H1 (cell line): ENCODE measurements around the gene PLAA. TPM values are rescaled to one million over a fixed set of nuclear protein-coding genes. Genes with fewer than 3 reads are reported as not detected.

ENCODE experiments used
- CTCF ChIA-PET: fragments of 300-600 bp; sonication (Branson Sonifier 250); formaldehyde crosslinking; loops from one replicate; lab custom pipeline; 2021; ENCODE audit not compliant: partially characterized antibody; lab: Charles Lee
- POLR2A ChIA-PET: fragments of 300-600 bp; sonication (Branson Sonifier 250); formaldehyde crosslinking; loops from one replicate; lab custom pipeline; 2021; ENCODE audit warnings: inconsistent platforms; ENCODE audit not compliant: partially characterized antibody; lab: Charles Lee
- DNase-seq, 2 experiments: peaks; one replicate each; pipeline versions ENCODE4 v3.0.0 to v3.0.0-alpha.2; 2010 to 2022; ENCODE audit warnings: low spot score in 2 of 2, low read depth in 1 of 2, mixed read lengths in 1 of 2
- FAIRE-seq: peaks from 2 replicates; lab custom pipeline; 2011; peaks lifted over from hg19 to GRCh38; lab: Jason Lieb, UNC
- H2AFZ ChIP-seq: 2 replicates; pipeline ENCODE4 v1.8.1; 2012; ENCODE audit warnings: low read length, inconsistent platforms
- H2AK5ac ChIP-seq: 2 replicates; pipeline ENCODE4 v1.6.1; 2013; ENCODE audit warnings: low read depth, low read length
- H2BK120ac ChIP-seq: replicated peaks from 2 replicates; pipeline ENCODE3; 2013; ENCODE audit warnings: low read depth, low read length, inconsistent platforms
- H2BK12ac ChIP-seq: 2 replicates; pipeline ENCODE4 v1.6.1; 2013; ENCODE audit warnings: low read depth, low read length
- H2BK15ac ChIP-seq: 2 replicates; pipeline ENCODE4 v1.6.1; 2013; ENCODE audit warnings: low read length
- H2BK20ac ChIP-seq: 2 replicates; pipeline ENCODE4 v1.6.1; 2013; ENCODE audit warnings: low read length
- H2BK5ac ChIP-seq: 2 replicates; pipeline ENCODE4 v1.6.1; 2013; ENCODE audit warnings: low read depth, low read length
- H3K14ac ChIP-seq: 2 replicates; pipeline ENCODE4 v1.6.1; 2013; ENCODE audit warnings: inconsistent platforms; ENCODE audit not compliant: insufficient read length
- H3K18ac ChIP-seq: 2 replicates; pipeline ENCODE4 v1.6.1; 2013; ENCODE audit warnings: low read length; ENCODE audit errors: extremely low read depth
- H3K23ac ChIP-seq: 2 replicates; pipeline ENCODE4 v1.6.1; 2013; ENCODE audit warnings: inconsistent platforms; ENCODE audit not compliant: insufficient read length
- H3K23me2 ChIP-seq: 2 replicates; pipeline ENCODE4 v1.6.1; 2013; ENCODE audit warnings: low read depth, low read length
- H3K27ac ChIP-seq: 2 replicates; pipeline ENCODE4 v1.6.1; 2011; ENCODE audit warnings: low read depth, low read length, inconsistent platforms
- H3K27me3 ChIP-seq, 4 experiments: replicated peaks in 1 of 4; 1 replicate in 1 of 4; 2 replicates in 3 of 4; pipeline versions ENCODE4 v1.6.1 to v1.8.1; 2011 to 2013; ENCODE audit warnings: low read length in 3 of 4, mild to moderate bottlenecking in 3 of 4, inconsistent platforms in 2 of 4, mixed read lengths in 2 of 4, moderate library complexity in 1 of 4; ENCODE audit not compliant: control insufficient read depth in 3 of 4, insufficient read depth in 3 of 4; ENCODE audit errors: extremely low read depth in 1 of 4
- H3K36me3 ChIP-seq, 4 experiments: 2 replicates each; pipeline versions ENCODE4 v1.6.1 to v1.8.1; 2011 to 2013; ENCODE audit warnings: mild to moderate bottlenecking in 4 of 4, low read length in 3 of 4, moderate library complexity in 2 of 4, control low read depth in 1 of 4, inconsistent platforms in 1 of 4; ENCODE audit not compliant: insufficient read depth in 4 of 4, control insufficient read depth in 2 of 4
- H3K4ac ChIP-seq: replicated peaks from 2 replicates; pipeline ENCODE3; 2013; ENCODE audit warnings: low read length, low read depth, mixed read lengths, inconsistent platforms; ENCODE audit not compliant: insufficient read length
- H3K4me1 ChIP-seq, 4 experiments: replicated peaks in 1 of 4; 1 replicate in 1 of 4; 2 replicates in 3 of 4; pipeline versions ENCODE4 v1.6.1 to v1.8.1; 2011 to 2013; ENCODE audit warnings: low read length in 3 of 4, inconsistent platforms in 2 of 4, mixed read lengths in 1 of 4; ENCODE audit not compliant: insufficient read depth in 4 of 4, control insufficient read depth in 3 of 4
- H3K4me2 ChIP-seq, 2 experiments: 2 replicates each; pipeline versions ENCODE4 v1.6.1 to v1.8.1; 2011 to 2013; ENCODE audit warnings: low read depth in 2 of 2, low read length in 2 of 2, control low read depth in 1 of 2, inconsistent platforms in 1 of 2, mild to moderate bottlenecking in 1 of 2; ENCODE audit not compliant: insufficient read depth in 1 of 2
- H3K4me3 ChIP-seq, 4 experiments: fragments of 200-600, 300-600 bp in 1 of 4; sonication (generic), shearing (Covaris generic), sonication (Bioruptor Twin) in 1 of 4; 2 replicates each; pipeline versions ENCODE4 v1.5.1 to v1.8.1; 2011 to 2016; ENCODE audit warnings: low read length in 4 of 4, low read depth in 3 of 4, control low read depth in 2 of 4, inconsistent platforms in 2 of 4, mild to moderate bottlenecking in 2 of 4, mixed read lengths in 1 of 4, moderate library complexity in 1 of 4; ENCODE audit not compliant: insufficient read depth in 2 of 4; ENCODE audit errors: extremely low read depth in 1 of 4
- H3K56ac ChIP-seq: replicated peaks from 2 replicates; pipeline ENCODE3; 2013; ENCODE audit warnings: low read depth, mild to moderate bottlenecking, mixed read lengths, low read length, inconsistent platforms; ENCODE audit not compliant: insufficient read length
- H3K79me1 ChIP-seq: 2 replicates; pipeline ENCODE4 v1.6.1; 2013; ENCODE audit warnings: low read depth, low read length, control low read depth
- H3K79me2 ChIP-seq, 2 experiments: 2 replicates each; pipeline versions ENCODE4 v1.6.1 to v1.8.1; 2012 to 2013; ENCODE audit warnings: low read length in 2 of 2, mild to moderate bottlenecking in 2 of 2, inconsistent platforms in 1 of 2; ENCODE audit not compliant: insufficient read depth in 2 of 2, control insufficient read depth in 1 of 2
- H3K9ac ChIP-seq, 4 experiments: replicated peaks in 1 of 4; 1 replicate in 1 of 4; 2 replicates in 3 of 4; pipeline versions ENCODE4 v1.6.1 to v1.8.1; 2011 to 2013; ENCODE audit warnings: low read depth in 3 of 4, low read length in 3 of 4, control low read depth in 2 of 4, mild to moderate bottlenecking in 2 of 4, moderate library complexity in 2 of 4, inconsistent platforms in 1 of 4; ENCODE audit errors: extremely low read depth in 1 of 4
- H3K9me3 ChIP-seq, 2 experiments: 2 replicates each; pipeline versions ENCODE4 v1.6.1 to v1.8.1; 2012 to 2013; ENCODE audit warnings: mild to moderate bottlenecking in 2 of 2, moderate library complexity in 2 of 2, control low read depth in 1 of 2, inconsistent platforms in 1 of 2, low read depth in 1 of 2, low read length in 1 of 2, mixed read lengths in 1 of 2; ENCODE audit not compliant: insufficient read depth in 2 of 2
- H4K20me1 ChIP-seq, 2 experiments: replicated peaks in 1 of 2; 2 replicates each; pipeline versions ENCODE3 to v1.8.1; 2011 to 2013; ENCODE audit warnings: inconsistent platforms in 2 of 2, low read length in 2 of 2, mild to moderate bottlenecking in 1 of 2; ENCODE audit not compliant: insufficient read depth in 2 of 2, control insufficient read depth in 1 of 2
- H4K5ac ChIP-seq: 2 replicates; pipeline ENCODE4 v1.6.1; 2013; ENCODE audit warnings: low read length, low read depth, mixed read lengths, inconsistent platforms; ENCODE audit not compliant: insufficient read length
- H4K8ac ChIP-seq: 2 replicates; pipeline ENCODE4 v1.8.0; 2013; ENCODE audit warnings: mild to moderate bottlenecking, moderate library complexity, low read length, inconsistent platforms; ENCODE audit not compliant: insufficient read depth; ENCODE audit errors: extremely low read depth
- H4K91ac ChIP-seq: replicated peaks from 2 replicates; pipeline ENCODE3; 2013; ENCODE audit warnings: low read length, mixed read lengths, inconsistent platforms; ENCODE audit not compliant: insufficient read length
- CBX8 ChIP-seq: fragments of 300-800, 300-1000 bp; sonication (generic); IDR thresholded peaks from 2 replicates; pipeline ENCODE4 v1.7.1; 2016; ENCODE audit warnings: low read depth, low read length, borderline replicate concordance
- CHD2 ChIP-seq: IDR thresholded peaks from 2 replicates; pipeline ENCODE4 v1.6.1; 2012; ENCODE audit warnings: low read length, improper control_type of control experiment
- FOSL1 ChIP-seq: IDR thresholded peaks from 2 replicates; pipeline ENCODE4 v1.6.1; 2011; ENCODE audit warnings: mild to moderate bottlenecking, low read depth, low read length, moderate library complexity; ENCODE audit not compliant: insufficient read depth
- MAFK ChIP-seq: IDR thresholded peaks from 2 replicates; pipeline ENCODE4 v1.6.1; 2012; ENCODE audit warnings: low read depth, mild to moderate bottlenecking, improper control_type of control experiment, low read length
- PHF8 ChIP-seq: fragments of 200-600 bp; sonication (generic); conservative IDR thresholded peaks from 2 replicates; pipeline ENCODE4 v1.7.1; 2012; ENCODE audit warnings: low read depth, mild to moderate bottlenecking, inconsistent platforms, low read length, moderate library complexity
- POU5F1 ChIP-seq: IDR thresholded peaks from 2 replicates; pipeline ENCODE4 v1.6.1; 2011; ENCODE audit warnings: low read depth, mild to moderate bottlenecking, low read length, moderate library complexity
- RAD21 ChIP-seq, 2 experiments: IDR thresholded peaks in 1 of 2; conservative IDR thresholded peaks in 1 of 2; 2 replicates each; pipeline ENCODE4 v1.6.1; 2011; ENCODE audit warnings: low read depth in 2 of 2, low read length in 2 of 2, improper control_type of control experiment in 1 of 2, inconsistent platforms in 1 of 2, mild to moderate bottlenecking in 1 of 2, moderate library complexity in 1 of 2
- RBBP5 ChIP-seq: IDR thresholded peaks from 2 replicates; pipeline ENCODE4 v1.7.1; 2012; ENCODE audit warnings: low read depth, mild to moderate bottlenecking, inconsistent platforms, low read length, moderate library complexity, borderline replicate concordance
- RFX5 ChIP-seq: IDR thresholded peaks from 2 replicates; pipeline ENCODE4 v1.6.1; 2011; ENCODE audit warnings: low read depth, low read length, improper control_type of control experiment, borderline replicate concordance
- TBP ChIP-seq: IDR thresholded peaks from 2 replicates; pipeline ENCODE4 v1.6.1; 2011; ENCODE audit warnings: low read depth, low read length, improper control_type of control experiment
- ZNF274 ChIP-seq: IDR thresholded peaks from 2 replicates; pipeline ENCODE4 v1.7.0; 2012; ENCODE audit warnings: low read length, borderline replicate concordance; ENCODE audit errors: extremely low read depth
- WGBS, 2 experiments: shearing (Covaris generic) in 1 of 2; methylation state at CpG; one replicate each; pipeline versions ENCODE4 v1.1.6 to v1.1.7; 2013 to 2015; ENCODE audit warnings: low lambda C conversion rate in 2 of 2, mixed read lengths in 2 of 2, inconsistent platforms in 1 of 2, low coverage in 1 of 2, missing lambda C conversion rate in 1 of 2; ENCODE audit not compliant: insufficient replicate concordance in 2 of 2, insufficient coverage in 1 of 2, insufficient read length in 1 of 2; ENCODE audit errors: extremely low coverage in 1 of 2, missing lambda C conversion rate in 1 of 2; 5-methylcytosine and 5-hydroxymethylcytosine counted together
- polyA plus RNA-seq, 7 experiments: library from polyadenylated mRNA; depleted of rRNA in 3 of 7; stranded (reverse) in 5 of 7; unstranded in 2 of 7; fragments of >200 nt in 5 of 7; fragments of 200-250 nt in 2 of 7; gene quantifications; 1 replicate in 5 of 7; 2 replicates in 1 of 7; 4 replicates in 1 of 7; pipeline versions ENCODE4 v1.2.1 to v1.2.3, GENCODE V29; 2011 to 2013; ENCODE audit warnings: missing spikeins in 2 of 7, mixed read lengths in 2 of 7
- total RNA-seq: library from RNA; stranded (reverse); fragmentation: NEBNext Ultra II Directional; extraction: Animal tissue kit (Norgen Biotek cat#: 25700); gene quantifications from 2 replicates; pipeline ENCODE4 v1.2.1, GENCODE V29; 2021
- TF ChIP-seq, protein P1 (sequence below): IDR thresholded peaks from 2 replicates; pipeline ENCODE4 v1.6.1; 2012; ENCODE audit warnings: inconsistent platforms
- TF ChIP-seq, protein P2 (sequence below): IDR thresholded peaks from 2 replicates; pipeline ENCODE4 v1.6.1; 2012; ENCODE audit warnings: inconsistent platforms

Gene PLAA
- total and polyA plus RNA-seq, 2 of the 8 experiments (the other 6 are each of a cell fraction or from before 2014, with no cell fraction given) = 19.2 to 64.2 TPM

DNA sequence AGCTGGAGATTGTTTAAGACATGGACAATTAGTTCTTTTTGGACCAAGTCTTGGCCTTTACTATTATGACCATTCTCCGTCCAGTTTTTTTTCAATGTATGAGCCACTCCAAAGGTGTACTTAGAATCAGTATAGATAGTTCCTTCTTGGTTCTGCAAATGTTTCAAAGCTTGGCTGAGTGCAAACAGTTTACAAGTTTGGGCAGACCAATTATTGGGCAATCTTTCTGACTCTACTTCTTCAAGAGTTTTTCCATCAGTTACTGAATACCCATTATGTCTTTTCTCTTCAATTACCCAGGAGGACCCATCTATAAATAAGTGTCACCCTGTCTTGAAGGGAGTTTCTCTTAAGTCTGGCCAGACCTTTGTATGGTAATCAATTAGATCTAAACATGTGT, 24.7 kb upstream of the PLAA start:
- H3K56ac ChIP-seq = no peak overlapping the region
- WGBS, 2 experiments = 93% methylated on average over 1 of the region's 1 CpG; no CpG with 5 or more reads in 1 of the 2 experiments
- CTCF ChIA-PET = interaction anchor here (0.8 to 1.3 kb wide), 3 partner anchors 25 to 80 kb away, joined by 3 to 4 read pairs (median 3); partner anchors contain the start of gene PLAA
- no peak for TF ChIP-seq TBP
- no peak for TF ChIP-seq ZNF274
- TF ChIP-seq, protein P1, sequence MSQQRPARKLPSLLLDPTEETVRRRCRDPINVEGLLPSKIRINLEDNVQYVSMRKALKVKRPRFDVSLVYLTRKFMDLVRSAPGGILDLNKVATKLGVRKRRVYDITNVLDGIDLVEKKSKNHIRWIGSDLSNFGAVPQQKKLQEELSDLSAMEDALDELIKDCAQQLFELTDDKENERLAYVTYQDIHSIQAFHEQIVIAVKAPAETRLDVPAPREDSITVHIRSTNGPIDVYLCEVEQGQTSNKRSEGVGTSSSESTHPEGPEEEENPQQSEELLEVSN = no peak
- no peak for TF ChIP-seq POU5F1
- no peak for TF ChIP-seq MAFK
- TF ChIP-seq RAD21 (IDR thresholded peaks at IDR 0.05 in 1 of 2, conservative IDR thresholded peaks at IDR 0.05 in 1 of 2; ENCODE audit: low read depth in 2 of 2, low read length in 2 of 2) = no peak
- no peak for TF ChIP-seq CHD2
- TF ChIP-seq RBBP5 = no peak
- TF ChIP-seq RFX5 = no peak
- no peak for TF ChIP-seq FOSL1
- TF ChIP-seq PHF8 = no peak
- TF ChIP-seq, protein P2, sequence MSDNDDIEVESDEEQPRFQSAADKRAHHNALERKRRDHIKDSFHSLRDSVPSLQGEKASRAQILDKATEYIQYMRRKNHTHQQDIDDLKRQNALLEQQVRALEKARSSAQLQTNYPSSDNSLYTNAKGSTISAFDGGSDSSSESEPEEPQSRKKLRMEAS = no peak
- TF ChIP-seq CBX8 = no peak

More for the DNA sequence above, 24.7 kb upstream of the PLAA start:
- H3K23ac ChIP-seq = no peak overlapping the region
- H3K79me2 ChIP-seq = peaks cover 0 to 4% of the 10 kb centered on the region in 2 experiments; a peak in 1 of 4 replicates
- FAIRE-seq (no peak), DNase-seq (no peak)
- H2BK15ac ChIP-seq = no peak overlapping the region
- H4K91ac ChIP-seq = no peak overlapping the region
- H3K27me3 ChIP-seq = no peaks in the 10 kb centered on the region
- no peak overlapping the region for H4K5ac ChIP-seq
- no peak overlapping the region for H2BK5ac ChIP-seq
- POLR2A ChIA-PET = interaction anchor here (0.8 to 1.0 kb wide), 2 partner anchors 25 to 80 kb away, joined by 3 read pairs; partner anchors contain the start of gene PLAA
- peaks cover 4% of the 10 kb centered on the region for H3K23me2 ChIP-seq
- H2AFZ ChIP-seq = no peak overlapping the region
- H2AK5ac ChIP-seq = no peak overlapping the region
- H3K4me3 ChIP-seq = no peak overlapping the region
- no peaks in the 10 kb centered on the region for H3K9me3 ChIP-seq
- H3K9ac ChIP-seq = no peak overlapping the region
- H3K79me1 ChIP-seq = no peaks in the 10 kb centered on the region
- no peak overlapping the region for H2BK120ac ChIP-seq
- H3K4ac ChIP-seq = no peak overlapping the region
- no peak overlapping the region for H3K4me2 ChIP-seq
- H2BK20ac ChIP-seq = no peak overlapping the region
- no peak overlapping the region for H2BK12ac ChIP-seq
- H3K18ac ChIP-seq = no peak overlapping the region
- no peak overlapping the region for H3K14ac ChIP-seq
- H3K27ac ChIP-seq = no peak overlapping the region
- no peaks in the 10 kb centered on the region for H4K20me1 ChIP-seq
- no peak overlapping the region for H4K8ac ChIP-seq
- peaks cover 0 to 13% (median 8%) of the 10 kb centered on the region in 4 experiments; a peak in 5 of 7 replicates for H3K4me1 ChIP-seq
- no peaks in the 10 kb centered on the region; a peak in 1 of 8 replicates for H3K36me3 ChIP-seq
